Endothelial cell of umbilical vein (primary cell): ENCODE data around the gene PKP4. TPM values are rescaled to one million over a fixed set of nuclear protein-coding genes. Genes with fewer than 3 reads are reported as not detected.

Experiments used
- Bru-seq: library from RNA; stranded (reverse); fragments of 400-500 nt; gene quantifications from one replicate; lab custom pipeline; 2021; lab: Mats Ljungman, UMichigan
- BruChase-seq, 2 experiments: library from RNA; stranded (reverse); fragments of 400-500 nt; gene quantifications; one replicate each; lab custom pipeline; 2021; lab: Mats Ljungman, UMichigan
- BruUV-seq: library from RNA; stranded (reverse); fragments of 400-500 nt; replicated peaks from 2 replicates; lab custom pipeline; 2021; lab: Mats Ljungman, UMichigan
- CTCF ChIA-PET: fragments of 300-600, 350-600 bp; sonication (Branson Sonifier 250); formaldehyde crosslinking; loops from one replicate; lab custom pipeline; 2021; ENCODE audit warnings: antibody characterized with exemption, inconsistent platforms; lab: Charles Lee
- POLR2A ChIA-PET: fragments of 300-600, 350-600 bp; sonication (Branson Sonifier 250); formaldehyde crosslinking; loops from one replicate; lab custom pipeline; 2021; ENCODE audit warnings: antibody characterized with exemption, inconsistent platforms; lab: Charles Lee
- DNase-seq: peaks from one replicate; pipeline ENCODE4 v3.0.0-alpha.2; 2011; ENCODE audit warnings: low read depth, low spot score
- FAIRE-seq: peaks from 2 replicates; lab custom pipeline; 2011; peaks lifted over from hg19 to GRCh38; lab: Jason Lieb, UNC
- H2AFZ ChIP-seq: 2 replicates; pipeline ENCODE4 v1.6.0; 2012; ENCODE audit warnings: low read depth, low read length, control low read depth, inconsistent platforms
- H3K27ac ChIP-seq: 2 replicates; pipeline ENCODE4 v1.5.1; 2011; ENCODE audit warnings: low read depth, mild to moderate bottlenecking, control low read depth, low read length, moderate library complexity; ENCODE audit not compliant: insufficient read depth
- H3K27me3 ChIP-seq, 2 experiments: 2 replicates each; pipeline versions ENCODE4 v1.6.0 to v1.6.1; 2011; ENCODE audit warnings: low read length in 2 of 2, mixed read lengths in 1 of 2; ENCODE audit not compliant: control insufficient read depth in 2 of 2, insufficient read depth in 2 of 2
- H3K36me3 ChIP-seq, 2 experiments: 2 replicates in 1 of 2; 3 replicates in 1 of 2; pipeline ENCODE4 v1.5.1; 2011; ENCODE audit warnings: low read length in 2 of 2, mild to moderate bottlenecking in 1 of 2, moderate library complexity in 1 of 2; ENCODE audit not compliant: control insufficient read depth in 2 of 2, insufficient read depth in 2 of 2; ENCODE audit errors: extremely low read depth in 1 of 2
- H3K4me1 ChIP-seq: 3 replicates; pipeline ENCODE4 v1.5.1; 2011; ENCODE audit warnings: mild to moderate bottlenecking, low read length; ENCODE audit not compliant: control insufficient read depth, insufficient read depth; ENCODE audit errors: extremely low read depth
- H3K4me2 ChIP-seq: 2 replicates; pipeline ENCODE4 v1.6.1; 2011; ENCODE audit warnings: low read length, control low read depth, mixed read lengths; ENCODE audit not compliant: insufficient read depth
- H3K4me3 ChIP-seq, 3 experiments: fragments of 200-600 bp in 1 of 3; sonication (generic), shearing (Covaris generic) in 1 of 3; replicated peaks in 1 of 3; 2 replicates each; pipeline ENCODE4 v1.5.1; 2011 to 2016; ENCODE audit warnings: control low read depth in 3 of 3, low read length in 3 of 3, mild to moderate bottlenecking in 2 of 3, inconsistent platforms in 1 of 3, low read depth in 1 of 3, moderate library complexity in 1 of 3; ENCODE audit not compliant: insufficient read depth in 1 of 3
- H3K79me2 ChIP-seq: 2 replicates; pipeline ENCODE4 v1.6.0; 2012; ENCODE audit warnings: low read length, inconsistent platforms; ENCODE audit not compliant: control insufficient read depth, insufficient read depth
- H3K9ac ChIP-seq: replicated peaks from 2 replicates; pipeline ENCODE3; 2011; ENCODE audit warnings: low read length, control low read depth; ENCODE audit not compliant: insufficient read depth; ENCODE audit errors: extremely low read depth
- H3K9me1 ChIP-seq: replicated peaks from 3 replicates; pipeline ENCODE4 v1.6.0; 2011; ENCODE audit warnings: mild to moderate bottlenecking, low read length; ENCODE audit not compliant: control insufficient read depth, insufficient read depth; ENCODE audit errors: extremely low read depth
- H3K9me3 ChIP-seq: replicated peaks from 2 replicates; pipeline ENCODE4 v1.5.1; 2012; ENCODE audit warnings: low read length, inconsistent platforms; ENCODE audit not compliant: control insufficient read depth, insufficient read depth
- H4K20me1 ChIP-seq: replicated peaks from 2 replicates; pipeline ENCODE3; 2011; ENCODE audit warnings: mild to moderate bottlenecking, low read length; ENCODE audit not compliant: control insufficient read depth, insufficient read depth; ENCODE audit errors: extremely low read depth
- POLR2AphosphoS5 ChIP-seq: IDR thresholded peaks from 2 replicates; pipeline ENCODE4 v1.6.1; 2012; ENCODE audit warnings: low read depth, mild to moderate bottlenecking, control low read depth, low read length, moderate library complexity; ENCODE audit not compliant: insufficient read depth
- dilution Hi-C: fragments of 300-500 bp; cut with MboI; formaldehyde crosslinking; loops from one replicate; pipeline ENCODE4 v1.15.0; 2019; ENCODE audit warnings: low sequenced_read_pairs; ENCODE audit not compliant: extremely low pct_ligation_motif_present
- intact Hi-C: fragments of 100-400 bp; cut with micrococcal nuclease; formaldehyde crosslinking; loops from one replicate; pipeline ENCODE4 v1.10.0; 2022
- long read RNA-seq: library from polyadenylated mRNA; stranded (forward); transcript quantifications from one replicate; pipeline ENCODE4 v2.0.0, GENCODE V29; 2021
- polyA minus RNA-seq, 3 experiments: library from RNA; depleted of rRNA, polyadenylated mRNA; stranded (reverse); fragments of >200 nt; gene quantifications; 1 replicate in 1 of 3; 2 replicates in 2 of 3; pipeline ENCODE4 v1.2.3, GENCODE V29; 2011
- polyA plus RNA-seq, 4 experiments: library from polyadenylated mRNA; depleted of rRNA in 3 of 4; stranded (reverse) in 3 of 4; unstranded in 1 of 4; fragments of >200 nt; gene quantifications; 2 replicates each; pipeline versions ENCODE4 v1.2.1 to v1.2.3, GENCODE V29; 2011 to 2012; ENCODE audit warnings: missing spikeins in 1 of 4
- total RNA-seq: library from RNA; stranded (reverse); gene quantifications from 2 replicates; pipeline ENCODE4 v1.2.3, GENCODE V29; 2021
- TF ChIP-seq, protein P1 (sequence below), 2 donors: IDR thresholded peaks; 1 replicate in 1 of 2; 2 replicates in 1 of 2; pipeline ENCODE4 v1.5.1; 2011; ENCODE audit warnings: low read length in 2 of 2, mild to moderate bottlenecking in 2 of 2, moderate library complexity in 2 of 2, control low read depth in 1 of 2, inconsistent platforms in 1 of 2, low read depth in 1 of 2; ENCODE audit not compliant: insufficient read depth in 1 of 2; ENCODE audit errors: extremely low read depth in 1 of 2

PKP4 gene, protein sequence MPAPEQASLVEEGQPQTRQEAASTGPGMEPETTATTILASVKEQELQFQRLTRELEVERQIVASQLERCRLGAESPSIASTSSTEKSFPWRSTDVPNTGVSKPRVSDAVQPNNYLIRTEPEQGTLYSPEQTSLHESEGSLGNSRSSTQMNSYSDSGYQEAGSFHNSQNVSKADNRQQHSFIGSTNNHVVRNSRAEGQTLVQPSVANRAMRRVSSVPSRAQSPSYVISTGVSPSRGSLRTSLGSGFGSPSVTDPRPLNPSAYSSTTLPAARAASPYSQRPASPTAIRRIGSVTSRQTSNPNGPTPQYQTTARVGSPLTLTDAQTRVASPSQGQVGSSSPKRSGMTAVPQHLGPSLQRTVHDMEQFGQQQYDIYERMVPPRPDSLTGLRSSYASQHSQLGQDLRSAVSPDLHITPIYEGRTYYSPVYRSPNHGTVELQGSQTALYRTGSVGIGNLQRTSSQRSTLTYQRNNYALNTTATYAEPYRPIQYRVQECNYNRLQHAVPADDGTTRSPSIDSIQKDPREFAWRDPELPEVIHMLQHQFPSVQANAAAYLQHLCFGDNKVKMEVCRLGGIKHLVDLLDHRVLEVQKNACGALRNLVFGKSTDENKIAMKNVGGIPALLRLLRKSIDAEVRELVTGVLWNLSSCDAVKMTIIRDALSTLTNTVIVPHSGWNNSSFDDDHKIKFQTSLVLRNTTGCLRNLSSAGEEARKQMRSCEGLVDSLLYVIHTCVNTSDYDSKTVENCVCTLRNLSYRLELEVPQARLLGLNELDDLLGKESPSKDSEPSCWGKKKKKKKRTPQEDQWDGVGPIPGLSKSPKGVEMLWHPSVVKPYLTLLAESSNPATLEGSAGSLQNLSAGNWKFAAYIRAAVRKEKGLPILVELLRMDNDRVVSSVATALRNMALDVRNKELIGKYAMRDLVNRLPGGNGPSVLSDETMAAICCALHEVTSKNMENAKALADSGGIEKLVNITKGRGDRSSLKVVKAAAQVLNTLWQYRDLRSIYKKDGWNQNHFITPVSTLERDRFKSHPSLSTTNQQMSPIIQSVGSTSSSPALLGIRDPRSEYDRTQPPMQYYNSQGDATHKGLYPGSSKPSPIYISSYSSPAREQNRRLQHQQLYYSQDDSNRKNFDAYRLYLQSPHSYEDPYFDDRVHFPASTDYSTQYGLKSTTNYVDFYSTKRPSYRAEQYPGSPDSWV
- total RNA-seq (55.1 and 68.5 TPM in 2 replicates), polyA plus RNA-seq (28.3 and 35.4 TPM in 2 replicates), polyA minus RNA-seq (93.9 and 106 TPM in 2 replicates), Bru-seq, nascent RNA (percentile 89 among the genes with signal in this experiment), BruChase-seq, experiment 1, labeled RNA remaining after a 6-hour chase (percentile 70 among the genes with signal in this experiment), BruChase-seq, experiment 2, labeled RNA remaining after a 2-hour chase (percentile 76 among the genes with signal in this experiment)
- polyA plus RNA-seq (2011; cell fraction: cytosol; rRNA removed): 24.2 and 24.3 TPM in 2 replicates
- 101 and 120 TPM in 2 replicates for polyA plus RNA-seq (2011; cell fraction: nucleus; rRNA removed)
- polyA plus RNA-seq (2012): 39.5 and 40.6 TPM in 2 replicates
- polyA minus RNA-seq (2011; cell fraction: cytosol; rRNA and poly(A)+ RNA removed): 29.8 TPM
- polyA minus RNA-seq (2011; cell fraction: nucleus; rRNA and poly(A)+ RNA removed): 111 and 126 TPM in 2 replicates
- long read RNA-seq, partial matches to known transcripts: 7 of 17 reads
- long read RNA-seq, other reads (novel, unspliced or antisense): 10 of 17 reads

DNA sequence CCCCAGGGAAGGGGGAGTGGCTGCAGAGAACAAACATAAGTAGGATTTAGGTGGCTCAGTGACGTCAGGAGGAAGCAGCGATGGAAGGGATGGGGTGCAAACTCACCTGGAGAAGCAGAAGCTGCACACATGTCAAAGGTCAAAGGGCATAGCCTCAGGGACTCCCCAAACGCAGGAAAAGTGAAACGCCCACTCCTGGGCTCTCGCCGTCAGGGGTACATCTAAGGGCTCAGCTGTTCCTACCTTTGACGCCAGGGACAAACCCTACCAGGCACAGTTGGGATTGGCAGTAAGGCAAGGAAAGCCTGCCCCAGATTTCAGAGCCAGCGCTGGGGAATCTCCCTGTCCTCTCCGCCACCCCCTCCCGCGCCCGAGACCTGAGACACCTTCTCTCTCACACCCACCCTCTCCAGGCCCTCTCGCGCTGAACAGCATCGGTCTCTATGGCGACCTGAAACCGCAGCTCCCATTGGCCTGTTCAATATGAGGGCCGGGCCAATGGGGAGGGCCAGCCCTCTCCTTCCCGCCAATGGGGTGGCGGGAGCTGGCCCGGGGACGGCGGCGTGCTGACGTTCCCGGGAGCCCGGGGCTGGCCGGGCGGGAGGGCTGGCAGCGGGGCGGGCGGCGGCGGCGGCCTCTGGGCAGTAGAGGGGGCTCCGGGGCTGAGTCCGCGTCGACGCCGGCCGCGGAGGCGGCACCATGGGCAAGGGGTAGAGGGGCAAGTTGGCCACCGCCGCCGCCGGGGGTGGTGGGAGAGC lies at the start of gene PKP4, which contains the start of gene CCDC148:
TSS of gene PKP4 (plus strand) at position 644 of the 758 bp plus-strand sequence. CDS start 76,233 bp downstream, outside the sequence.
TSS of gene CCDC148 (minus strand) at position 445 of the 758 bp plus-strand sequence. CDS start at position 131, 314 bp downstream.
- dilution Hi-C loops: no loop called here
- POLR2A ChIA-PET: interaction anchor here (0.5 to 0.7 kb wide), 2 partner anchors 12 to 144 kb away, joined by 4 read pairs; no protein-coding TSS in a partner anchor

More for the DNA sequence above, at the start of gene PKP4, which contains the start of gene CCDC148:
- Histone ChIP-seq H3K4me2 (peak within 1 kb of the TSS; percentile 92), H3K36me3 (no peaks in the 10 kb centered on the region), H3K9me3 (no peaks in the 10 kb centered on the region), H4K20me1 (no peaks in the 10 kb centered on the region), H3K9me1 (no peaks in the 10 kb centered on the region), H3K4me3 (peak within 1 kb of the TSS; percentile 53 to 86 (median 81)), H3K9ac (peak within 1 kb of the TSS; percentile 73), H3K27ac (peak within 1 kb of the TSS; percentile 75), H2AFZ (peak within 1 kb of the TSS; percentile 83), H3K27me3 (peaks cover 7 to 13% of the 10 kb centered on the region in 2 experiments), H3K79me2 (peaks cover 34% of the 10 kb centered on the region), H3K4me1 (peaks cover 36% of the 10 kb centered on the region)
- intact Hi-C loops: loop anchor here (1.0 to 10.0 kb wide), 9 partner anchors 83 to 672 kb away; no protein-coding TSS in a partner anchor
- BruUV-seq: no TSS peak
- TF ChIP-seq, protein P1, sequence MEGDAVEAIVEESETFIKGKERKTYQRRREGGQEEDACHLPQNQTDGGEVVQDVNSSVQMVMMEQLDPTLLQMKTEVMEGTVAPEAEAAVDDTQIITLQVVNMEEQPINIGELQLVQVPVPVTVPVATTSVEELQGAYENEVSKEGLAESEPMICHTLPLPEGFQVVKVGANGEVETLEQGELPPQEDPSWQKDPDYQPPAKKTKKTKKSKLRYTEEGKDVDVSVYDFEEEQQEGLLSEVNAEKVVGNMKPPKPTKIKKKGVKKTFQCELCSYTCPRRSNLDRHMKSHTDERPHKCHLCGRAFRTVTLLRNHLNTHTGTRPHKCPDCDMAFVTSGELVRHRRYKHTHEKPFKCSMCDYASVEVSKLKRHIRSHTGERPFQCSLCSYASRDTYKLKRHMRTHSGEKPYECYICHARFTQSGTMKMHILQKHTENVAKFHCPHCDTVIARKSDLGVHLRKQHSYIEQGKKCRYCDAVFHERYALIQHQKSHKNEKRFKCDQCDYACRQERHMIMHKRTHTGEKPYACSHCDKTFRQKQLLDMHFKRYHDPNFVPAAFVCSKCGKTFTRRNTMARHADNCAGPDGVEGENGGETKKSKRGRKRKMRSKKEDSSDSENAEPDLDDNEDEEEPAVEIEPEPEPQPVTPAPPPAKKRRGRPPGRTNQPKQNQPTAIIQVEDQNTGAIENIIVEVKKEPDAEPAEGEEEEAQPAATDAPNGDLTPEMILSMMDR (IDR thresholded peaks at IDR 0.05; ENCODE audit: extremely low read depth in 1 of 2, insufficient read depth in 1 of 2, low read depth in 1 of 2, low read length in 2 of 2): no peak
- peak; percentile 52 for TF ChIP-seq POLR2AphosphoS5
- DNase-seq (peak; percentile 94), FAIRE-seq (peak; percentile 84)
- CTCF ChIA-PET: interaction anchor here (0.7 to 4.7 kb wide), 20 partner anchors 12 to 432 kb away, joined by 3 to 63 read pairs (median 4); no protein-coding TSS in a partner anchor
